NOMO-1 treated with dmso at 0.1 percent for 144 hours (cell line): ENCODE data around the gene TMEM94.

Source experiments
- DNase-seq: peaks from one replicate; lab custom pipeline; 2025; ENCODE audit not compliant: unreplicated experiment; lab: John Stamatoyannopoulos, UW

TMEM94 gene

DNA sequence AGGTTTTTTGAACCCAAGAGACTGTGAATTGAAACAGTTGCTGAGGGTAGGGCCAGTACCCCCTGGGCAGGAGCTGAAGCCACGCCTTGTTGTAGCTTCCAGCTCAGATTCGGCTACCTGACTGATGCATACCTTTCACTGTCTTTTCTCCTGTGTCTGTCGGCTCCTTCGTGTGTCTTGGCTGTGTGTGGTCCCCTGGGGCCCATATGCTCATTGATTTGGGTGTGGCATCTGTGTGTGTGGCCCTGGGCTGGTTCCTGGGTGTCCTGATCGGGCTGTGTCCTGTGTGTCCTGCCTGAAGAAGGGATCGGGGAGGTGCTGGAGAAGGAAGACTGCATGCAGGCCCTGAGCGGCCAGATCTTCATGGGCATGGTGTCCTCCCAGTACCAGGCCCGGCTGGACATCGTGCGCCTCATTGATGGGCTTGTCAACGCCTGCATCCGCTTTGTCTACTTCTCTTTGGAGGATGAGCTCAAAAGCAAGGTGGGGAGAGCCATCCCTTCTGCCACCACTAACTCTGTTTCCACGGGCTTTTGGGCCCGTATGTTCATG lies 38.0 kb downstream of the TMEM94 start:
- no peak for DNase-seq

DNA sequence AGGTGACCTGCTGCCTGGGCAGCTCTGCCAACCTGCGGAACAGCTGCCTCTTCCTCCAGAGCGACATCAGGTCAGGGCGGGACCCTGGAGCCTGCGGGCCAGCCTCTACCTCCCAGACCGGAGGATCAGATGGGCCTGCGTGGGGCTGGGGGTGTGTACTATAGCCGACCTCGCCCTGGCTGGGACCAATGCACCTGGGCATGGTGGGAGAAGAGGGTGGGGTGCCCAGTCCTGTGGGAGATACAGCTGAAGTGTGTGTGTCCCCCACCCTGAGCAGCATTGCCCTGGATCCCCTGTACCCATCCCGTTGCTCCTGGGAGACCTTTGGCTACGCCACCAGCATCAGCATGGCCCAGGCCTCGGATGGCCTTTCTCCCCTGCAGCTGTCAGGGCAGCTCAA lies 39.6 kb downstream of the TMEM94 start:
- no peak for DNase-seq

DNA sequence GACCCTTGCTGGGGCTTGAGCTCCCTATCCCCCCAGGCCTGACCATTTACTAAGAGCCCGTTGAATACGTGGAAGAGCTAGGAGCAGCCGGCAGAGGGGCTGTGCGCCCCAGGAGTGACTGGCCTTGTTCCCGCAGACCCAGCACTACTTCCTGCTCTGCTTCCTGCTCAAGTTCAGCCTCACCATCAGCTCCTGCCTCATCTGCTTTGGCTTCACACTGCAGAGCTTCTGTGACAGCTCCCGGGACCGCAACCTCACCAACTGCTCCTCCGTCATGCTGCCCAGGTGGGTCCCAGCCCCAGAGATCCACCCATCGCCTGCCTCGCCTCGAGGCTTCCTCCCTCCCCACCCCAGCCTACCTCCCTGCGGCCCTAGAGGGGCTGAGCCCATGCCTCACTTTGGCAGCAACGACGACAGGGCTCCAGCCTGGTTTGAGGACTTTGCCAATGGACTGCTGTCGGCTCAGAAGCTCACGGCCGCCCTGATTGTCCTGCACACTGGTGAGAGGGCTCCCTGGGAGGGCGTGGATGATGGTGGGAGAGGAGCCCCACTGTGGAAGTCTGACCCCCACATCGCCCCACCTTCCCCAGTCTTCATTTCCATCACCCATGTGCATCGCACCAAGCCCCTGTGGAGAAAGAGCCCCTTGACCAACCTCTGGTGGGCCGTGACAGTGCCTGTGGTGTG lies 41.7 kb downstream of the TMEM94 start:
- no peak for DNase-seq

DNA sequence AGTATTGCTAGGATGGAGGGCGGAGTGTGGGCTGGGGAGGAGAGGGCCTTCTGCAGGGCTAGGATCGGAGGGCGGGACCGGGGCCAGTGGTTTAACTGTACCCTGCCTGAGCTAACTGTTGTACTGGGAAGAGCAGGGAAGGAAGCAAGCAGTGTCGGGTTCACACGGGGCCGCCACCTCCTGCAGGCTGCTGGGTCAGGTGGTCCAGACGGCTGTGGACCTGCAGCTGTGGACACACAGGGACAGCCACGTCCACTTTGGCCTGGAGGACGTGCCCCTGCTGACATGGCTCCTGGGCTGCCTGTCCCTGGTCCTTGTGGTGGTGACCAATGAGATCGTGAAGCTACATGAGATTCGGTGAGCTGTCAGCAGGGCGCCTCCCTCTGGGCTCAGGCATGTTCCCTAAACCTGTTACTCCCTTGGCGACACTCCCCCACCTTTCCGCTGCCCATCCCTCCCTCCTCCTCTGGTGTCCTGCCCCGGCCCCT lies 42.3 kb downstream of the TMEM94 start:
- DNase-seq, result no peak

DNA sequence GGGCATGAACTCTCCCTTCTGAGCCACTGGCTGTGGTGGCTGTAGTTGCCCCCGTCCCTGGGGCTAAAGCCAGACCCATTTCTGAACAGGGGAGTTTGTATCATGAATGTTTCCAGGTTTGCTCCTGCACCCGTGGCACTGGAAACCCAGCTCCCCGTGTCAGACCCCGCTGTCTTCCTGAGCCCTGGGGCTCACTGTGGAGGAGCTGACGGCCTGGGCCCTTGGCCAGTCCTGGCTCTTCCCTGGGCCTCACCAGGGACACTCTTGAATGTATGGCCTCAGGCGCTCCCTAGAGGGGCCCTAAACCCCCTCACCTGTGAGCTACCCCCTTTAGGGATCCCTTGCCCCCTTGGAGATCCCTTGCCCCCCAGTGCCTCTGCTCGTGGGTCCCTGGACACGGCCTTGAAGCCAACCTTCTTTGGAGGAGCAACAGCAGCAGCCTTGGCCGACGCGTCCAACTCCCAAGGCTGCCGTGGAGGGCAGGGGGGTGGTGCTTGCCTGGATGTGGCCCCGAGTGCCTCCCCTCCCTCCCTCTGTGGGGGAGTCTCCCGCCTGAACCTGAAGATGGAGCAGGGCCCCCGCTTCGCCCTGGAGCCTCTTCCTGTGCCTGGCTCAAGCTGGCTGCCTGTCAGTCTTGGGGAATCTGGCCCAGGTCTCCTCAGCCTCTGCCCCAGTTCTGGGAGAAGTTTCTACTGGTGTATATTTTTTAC lies 43.0 kb downstream of the TMEM94 start:
- DNase-seq, result no peak

DNA sequence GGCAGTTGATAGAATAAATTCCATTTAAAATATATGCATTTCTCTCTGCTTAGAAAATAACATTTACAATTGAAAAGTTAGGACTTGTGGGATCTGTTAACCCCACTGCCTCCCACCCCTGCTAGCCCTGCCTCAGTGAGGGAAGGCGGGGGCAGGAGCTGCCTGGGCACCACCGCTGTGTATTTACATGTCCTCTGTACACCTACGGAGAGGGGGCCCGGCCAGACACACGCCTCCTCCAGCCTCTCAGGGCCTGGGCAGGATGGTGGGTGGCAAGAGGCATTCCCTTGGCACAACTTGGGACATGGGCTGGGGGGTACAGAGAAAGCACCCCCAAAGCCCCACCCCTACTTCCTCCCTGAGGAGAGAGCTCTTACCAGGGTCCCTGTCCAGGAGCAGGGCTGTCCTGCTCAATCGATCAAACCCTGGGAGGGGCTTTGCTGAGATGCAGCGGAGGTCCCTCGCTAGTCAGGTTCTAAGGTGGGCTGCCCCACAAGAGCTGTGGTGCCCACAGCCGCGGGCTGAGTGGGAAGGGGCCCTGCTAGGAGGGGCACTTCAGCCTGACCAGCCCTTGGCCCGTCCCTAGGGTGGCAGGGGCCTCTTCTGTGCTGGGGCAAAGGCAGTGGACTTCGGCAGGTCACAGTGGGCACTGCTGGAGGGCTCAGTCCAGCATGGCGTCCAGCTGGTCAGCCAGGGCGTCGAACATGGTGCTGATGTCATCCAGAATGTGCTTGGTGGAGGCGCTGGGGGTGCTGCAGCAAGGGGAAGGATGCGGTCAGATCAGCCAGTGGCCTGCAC lies 44.2 kb downstream of the TMEM94 start:
- DNase-seq, result no peak

DNA sequence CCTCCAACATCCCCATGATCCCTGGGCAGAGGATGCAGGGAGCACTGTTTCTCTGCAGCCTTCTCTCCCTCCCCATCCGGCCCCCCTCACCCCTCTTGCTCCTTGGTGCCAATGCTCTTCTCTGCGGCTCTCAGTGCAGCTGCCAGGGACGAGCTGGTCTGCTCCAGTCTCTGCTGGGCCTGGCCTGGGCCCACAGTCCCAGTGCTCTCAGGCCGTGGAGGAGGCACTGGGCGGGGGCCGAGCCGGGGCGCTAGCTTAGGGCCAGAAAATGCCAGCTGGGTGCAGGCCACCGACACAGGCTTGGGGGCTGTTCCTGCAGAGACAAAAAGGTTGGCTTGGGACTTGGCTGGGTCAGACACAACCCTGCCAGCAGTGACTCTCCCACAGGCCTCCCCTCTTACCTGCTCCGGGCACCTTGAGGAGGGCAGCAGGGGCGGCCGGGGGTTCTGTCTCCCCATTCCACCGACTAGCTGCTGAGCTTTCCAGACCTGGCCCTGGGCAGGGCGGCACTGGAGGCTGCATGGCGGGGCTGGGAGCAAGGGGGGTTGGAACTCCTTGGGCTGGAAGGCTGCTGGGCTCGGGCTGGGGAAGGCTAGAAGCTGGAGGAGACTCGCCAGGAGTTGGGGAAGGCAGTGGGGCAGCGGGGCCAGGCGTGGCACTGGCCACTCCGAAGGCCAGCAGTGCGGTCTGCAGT lies 45.1 kb downstream of the TMEM94 start:
- no peak for DNase-seq

DNA sequence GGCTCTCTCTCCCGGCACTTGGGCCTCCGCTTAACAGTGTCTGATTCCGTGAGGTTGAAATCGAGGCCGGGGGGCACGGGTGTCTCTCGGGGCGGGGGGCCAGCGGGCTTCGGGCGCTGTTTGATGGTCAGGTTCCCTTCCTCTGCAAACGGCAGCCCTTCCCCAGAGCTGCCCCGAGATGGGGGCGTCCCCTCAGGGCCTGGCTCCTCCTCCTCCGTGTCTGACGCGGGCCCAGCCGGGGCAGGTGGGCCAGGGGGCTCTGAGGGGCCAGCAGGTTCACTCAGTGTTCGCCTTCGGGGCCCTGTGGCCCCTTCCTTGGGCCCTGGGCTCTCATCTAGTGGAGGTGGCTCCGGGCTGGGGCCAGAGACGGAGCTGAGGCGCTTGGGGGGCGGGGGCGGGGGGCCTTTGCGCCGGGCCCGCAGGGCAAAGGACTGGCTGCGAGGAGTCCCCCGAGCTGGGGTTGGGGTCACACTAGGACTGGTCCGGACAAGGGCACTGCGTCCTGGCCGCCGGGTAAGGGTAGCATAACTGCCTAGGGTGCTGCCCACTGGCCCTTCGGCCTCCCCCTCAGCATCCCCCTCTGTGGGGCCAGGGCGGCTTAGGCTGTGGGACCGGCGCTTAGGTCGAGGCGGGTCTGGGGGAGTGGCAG lies 45.8 kb downstream of the TMEM94 start:
- no peak for DNase-seq

DNA sequence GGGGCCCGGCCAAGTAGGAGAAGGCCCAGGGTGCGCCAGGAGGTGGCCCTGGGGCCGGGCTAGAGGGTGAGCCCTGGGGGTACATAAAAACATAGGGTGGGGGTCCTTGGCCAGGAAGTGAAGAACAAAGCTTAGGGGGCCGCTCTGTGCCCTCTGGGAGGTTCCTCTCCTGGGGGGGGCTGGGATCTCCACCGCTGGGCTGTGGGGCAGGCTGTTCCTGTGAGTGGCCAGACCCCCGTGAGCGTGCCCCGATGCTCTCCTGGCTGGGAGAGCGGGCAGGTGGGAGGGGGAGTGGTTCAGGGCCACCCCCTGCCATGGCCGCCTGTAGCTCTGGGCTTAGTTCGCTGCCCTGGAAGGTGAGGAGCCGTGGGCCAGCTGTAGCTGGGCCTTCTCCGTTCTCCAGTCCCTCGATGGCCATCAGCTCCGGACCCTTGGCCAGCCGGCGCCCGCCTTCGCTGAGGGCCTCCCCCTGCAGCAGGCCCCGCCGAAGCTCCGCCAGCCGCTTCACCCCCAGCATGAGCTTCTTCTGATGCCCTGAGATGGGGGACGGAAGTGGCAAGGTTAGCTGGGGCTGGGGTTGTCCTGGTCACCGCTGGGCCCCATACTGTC lies 46.4 kb downstream of the TMEM94 start:
- DNase-seq, result no peak

DNA sequence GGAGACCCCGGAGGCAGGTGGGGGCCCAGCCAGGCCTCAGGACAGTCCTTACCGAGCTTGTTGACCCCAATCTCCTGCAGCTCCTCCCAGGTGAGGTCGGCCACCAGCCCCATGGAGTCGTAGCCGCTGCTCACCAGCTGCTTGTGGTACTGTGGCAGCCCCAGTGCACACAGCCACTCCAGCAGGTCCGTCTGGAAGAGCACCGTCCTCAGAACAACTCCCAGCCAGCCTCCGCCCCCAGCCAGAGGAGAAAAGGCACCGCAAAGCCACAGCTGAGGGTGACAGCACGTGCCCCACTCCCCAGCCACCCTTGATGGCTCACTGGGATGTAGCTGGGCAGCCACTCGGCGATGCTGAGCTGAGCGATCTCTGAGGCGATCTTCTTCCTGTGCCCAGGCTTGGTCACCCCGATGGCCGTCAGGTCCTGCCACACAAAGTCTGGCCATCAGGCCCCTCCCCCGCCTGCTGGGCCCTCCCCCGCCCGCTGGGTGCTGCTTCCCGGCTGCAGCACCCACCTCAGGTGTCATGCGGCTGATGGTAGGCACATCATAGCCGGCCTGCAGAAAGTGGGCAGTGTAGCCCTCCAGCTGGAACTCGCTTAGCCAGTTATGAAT lies 47.0 kb downstream of the TMEM94 start:
- DNase-seq, result no peak

DNA sequence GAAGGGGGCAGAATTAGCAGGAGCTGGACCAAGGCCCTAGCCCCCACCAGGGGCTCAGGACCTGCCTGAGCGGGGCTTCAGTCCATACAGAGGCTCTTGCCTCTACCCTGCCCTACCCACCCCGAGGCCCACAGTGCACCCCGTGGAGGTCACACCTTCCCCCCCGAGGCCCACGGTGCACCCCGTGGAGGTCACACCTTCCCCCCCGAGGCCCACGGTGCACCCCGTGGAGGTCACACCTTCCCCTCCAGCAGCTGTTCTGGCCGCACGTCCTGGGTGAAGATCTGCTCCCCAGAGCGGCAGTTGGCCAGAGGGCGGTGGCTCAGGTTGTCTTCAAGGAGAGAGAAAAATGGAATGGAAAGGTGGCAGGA lies 47.5 kb downstream of the TMEM94 start:
- DNase-seq, result no peak

DNA sequence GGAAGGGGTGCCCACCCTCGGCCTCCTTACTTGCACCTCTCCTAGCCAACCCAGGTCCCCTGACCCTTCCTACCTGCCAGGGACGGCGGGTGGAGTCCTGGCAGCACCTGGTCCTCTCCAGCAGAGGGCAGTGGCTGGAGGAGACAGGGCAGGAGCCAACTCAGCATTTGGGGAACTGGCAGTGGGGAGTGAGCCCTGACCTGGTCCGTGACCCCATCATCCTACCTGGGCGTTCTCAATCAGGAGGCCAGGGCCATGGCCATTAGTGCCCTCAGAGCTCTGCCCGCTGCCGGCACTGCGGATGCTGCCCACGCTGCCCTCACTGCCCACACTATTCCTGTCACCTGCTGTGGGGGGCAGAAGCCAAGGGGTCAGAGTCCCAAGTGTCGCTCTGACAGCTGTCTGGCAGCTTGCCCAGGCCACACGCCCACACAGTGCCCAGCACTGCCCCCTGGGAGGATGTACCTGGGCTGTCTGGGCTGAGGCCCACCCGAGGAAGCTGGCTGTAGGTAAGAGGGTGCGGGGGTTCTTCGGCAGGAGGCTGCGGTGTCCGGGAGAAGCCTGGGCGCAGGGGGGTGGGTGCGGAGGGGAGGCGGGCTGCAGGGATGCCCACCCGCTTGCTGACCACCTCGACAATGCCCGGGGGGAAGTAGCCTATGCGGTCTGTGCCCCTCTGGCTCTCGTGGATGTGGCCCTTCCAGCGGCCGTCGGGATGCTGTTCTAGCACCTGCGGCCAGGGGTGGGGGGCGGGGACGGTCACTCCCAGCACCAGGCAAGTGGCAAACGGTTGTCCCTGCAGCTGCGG lies 48.1 kb downstream of the TMEM94 start:
- DNase-seq, result peak; percentile 14

DNA sequence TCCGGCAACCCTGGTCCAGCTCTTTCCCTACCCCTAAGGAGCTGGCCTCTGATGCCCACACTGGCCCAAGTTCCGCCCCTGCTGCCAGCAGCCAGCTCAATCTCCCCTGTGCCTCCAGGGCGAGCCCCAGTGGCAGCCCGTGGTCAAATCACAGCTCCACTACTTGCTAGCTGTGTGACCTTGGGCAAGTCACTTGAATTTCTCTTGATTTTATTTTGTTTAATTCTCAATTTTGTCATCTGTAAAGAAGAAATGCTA lies 48.6 kb downstream of the TMEM94 start:
- no peak for DNase-seq

DNA sequence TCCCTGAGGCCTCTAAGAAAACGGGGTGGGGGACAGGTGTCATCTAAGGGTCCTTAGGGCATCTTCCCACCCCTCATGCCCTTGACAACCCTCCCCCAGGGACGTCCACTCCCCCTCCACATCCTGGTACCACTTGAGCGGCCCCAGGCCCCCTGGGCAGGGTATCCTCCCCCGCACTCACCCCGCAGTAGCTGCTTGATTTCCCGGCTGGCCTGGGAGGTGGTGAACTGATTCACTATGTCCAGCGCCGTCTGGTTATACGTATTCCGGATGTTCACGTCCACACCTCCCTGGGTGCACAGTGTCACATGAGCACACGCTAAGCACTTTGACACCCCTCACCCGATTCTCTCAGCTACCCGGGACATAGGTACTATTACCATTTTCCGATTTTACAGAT lies 49.2 kb downstream of the TMEM94 start:
- DNase-seq, result no peak

DNA sequence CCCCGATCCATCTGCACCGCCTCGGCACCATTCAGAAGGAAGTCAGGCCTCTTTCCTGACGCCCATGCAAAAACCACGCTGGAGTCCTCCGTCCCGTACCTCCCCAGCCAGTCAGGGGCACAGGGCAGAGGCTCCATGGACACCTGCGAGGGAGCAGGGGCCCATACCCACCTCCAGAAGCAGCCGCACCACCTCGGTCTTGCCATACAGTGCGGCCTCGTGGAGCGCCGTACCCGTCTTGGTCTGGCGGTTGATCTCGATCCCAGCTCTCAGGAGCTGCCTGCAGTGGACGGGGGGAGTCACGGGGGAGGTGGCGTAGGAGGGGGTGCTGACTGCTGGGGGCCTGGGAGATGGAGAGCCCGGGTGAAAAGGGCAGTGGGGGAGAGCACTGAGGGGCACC lies 49.7 kb downstream of the TMEM94 start:
- no peak for DNase-seq

DNA sequence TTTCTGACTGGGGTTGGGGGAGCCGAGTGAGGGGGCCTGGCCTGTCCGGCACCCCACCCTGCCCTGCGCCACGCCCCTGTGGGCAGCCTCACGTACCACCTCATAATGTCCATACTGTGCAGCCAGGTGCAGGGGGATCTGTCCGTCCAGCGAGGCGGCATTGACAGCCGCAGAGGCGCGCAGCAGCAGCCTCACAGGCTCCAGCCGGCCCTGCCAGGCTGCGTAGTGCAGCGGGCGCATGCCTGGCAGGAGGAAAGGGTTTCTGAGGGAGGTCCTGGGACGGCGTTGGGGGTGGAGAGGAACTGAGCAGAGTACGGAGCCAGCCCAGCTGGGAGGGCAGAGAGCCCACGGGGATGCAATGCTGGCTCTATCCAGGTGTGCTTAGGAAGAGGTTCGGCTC lies 50.5 kb downstream of the TMEM94 start:
- DNase-seq, result no peak

DNA sequence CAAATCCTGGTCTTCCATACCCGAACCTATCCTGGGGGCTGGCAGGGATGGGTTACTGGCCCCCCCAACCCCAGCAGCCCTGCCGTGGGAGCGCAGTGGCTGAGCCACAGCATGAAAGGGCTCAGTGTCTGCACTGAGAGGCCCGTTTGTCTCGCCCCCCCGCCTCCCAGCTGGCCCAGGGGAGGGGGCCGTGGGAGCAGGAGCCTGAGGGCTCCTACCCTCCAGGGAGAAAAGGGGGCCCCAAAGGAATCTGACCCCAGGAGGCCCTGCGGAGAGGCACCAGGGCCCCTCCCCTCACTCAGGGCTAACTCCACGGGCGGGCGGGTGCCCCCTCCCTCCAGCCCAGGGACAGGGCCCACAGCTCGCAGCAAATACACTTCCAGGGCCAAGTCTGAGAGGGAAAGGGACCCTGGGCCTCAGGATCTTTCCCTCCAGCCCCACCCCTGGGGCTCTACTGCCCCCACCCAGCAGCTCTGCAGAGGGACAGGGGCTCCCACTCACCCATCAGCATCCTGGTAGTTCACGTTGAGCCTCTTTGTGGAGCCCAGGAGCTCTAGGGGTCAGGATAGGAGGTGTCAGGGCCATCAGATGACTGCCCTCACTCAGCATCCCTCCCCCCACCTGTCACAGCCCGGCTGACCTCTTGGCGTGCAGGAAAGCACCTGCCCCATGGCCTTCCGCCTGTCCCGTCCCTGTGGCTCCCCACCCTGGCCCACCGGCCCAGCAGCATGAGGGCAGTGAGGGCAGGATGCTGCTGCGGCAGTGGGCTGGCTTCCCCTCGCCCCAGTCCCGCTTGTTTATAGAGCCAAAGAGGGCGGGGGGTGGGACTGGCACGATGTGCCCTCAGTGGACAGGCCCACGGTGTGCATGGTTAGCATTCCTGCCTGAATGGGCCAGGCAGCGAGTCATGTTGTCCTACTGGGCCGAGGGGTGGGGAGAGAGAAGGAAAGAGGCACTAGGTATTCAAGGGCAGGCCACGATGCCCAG lies 51.6 kb downstream of the TMEM94 start:
- no peak for DNase-seq

DNA sequence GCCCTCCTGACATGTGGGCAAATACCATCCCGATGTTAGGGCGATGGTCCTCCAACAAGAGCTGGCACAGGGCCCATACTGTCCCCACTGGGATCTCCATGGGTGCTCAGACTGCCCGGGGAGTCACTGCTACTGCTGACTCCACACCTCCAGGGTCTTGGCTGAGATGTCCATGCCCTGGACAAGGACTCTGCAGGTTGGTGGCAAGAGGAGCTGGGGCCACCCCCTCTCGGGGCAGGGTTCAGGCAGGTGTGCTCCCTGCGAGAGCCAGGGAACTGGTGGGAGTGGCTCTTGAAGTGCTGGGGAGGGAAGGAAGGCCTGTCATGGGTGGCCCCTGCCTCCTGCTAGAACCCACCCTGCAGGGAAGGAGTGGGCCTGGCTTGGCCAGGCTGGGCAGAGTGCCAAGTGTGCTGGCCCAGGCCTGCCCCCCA lies 52.5 kb downstream of the TMEM94 start:
- DNase-seq, result no peak
